HK-2 (cell line): Measurements from ENCODE around the gene MAP3K14.
"Not testable (repeated sequence)": the region's sequence is repeated elsewhere in the genome, so short reads cannot be mapped to it uniquely, and the experiment has no call there.

ENCODE experiments used
- DNase-seq: peaks from one replicate; pipeline ENCODE4 v3.0.0-alpha.2; 2018; ENCODE audit not compliant: unreplicated experiment

The MAP3K14 gene

DNA sequence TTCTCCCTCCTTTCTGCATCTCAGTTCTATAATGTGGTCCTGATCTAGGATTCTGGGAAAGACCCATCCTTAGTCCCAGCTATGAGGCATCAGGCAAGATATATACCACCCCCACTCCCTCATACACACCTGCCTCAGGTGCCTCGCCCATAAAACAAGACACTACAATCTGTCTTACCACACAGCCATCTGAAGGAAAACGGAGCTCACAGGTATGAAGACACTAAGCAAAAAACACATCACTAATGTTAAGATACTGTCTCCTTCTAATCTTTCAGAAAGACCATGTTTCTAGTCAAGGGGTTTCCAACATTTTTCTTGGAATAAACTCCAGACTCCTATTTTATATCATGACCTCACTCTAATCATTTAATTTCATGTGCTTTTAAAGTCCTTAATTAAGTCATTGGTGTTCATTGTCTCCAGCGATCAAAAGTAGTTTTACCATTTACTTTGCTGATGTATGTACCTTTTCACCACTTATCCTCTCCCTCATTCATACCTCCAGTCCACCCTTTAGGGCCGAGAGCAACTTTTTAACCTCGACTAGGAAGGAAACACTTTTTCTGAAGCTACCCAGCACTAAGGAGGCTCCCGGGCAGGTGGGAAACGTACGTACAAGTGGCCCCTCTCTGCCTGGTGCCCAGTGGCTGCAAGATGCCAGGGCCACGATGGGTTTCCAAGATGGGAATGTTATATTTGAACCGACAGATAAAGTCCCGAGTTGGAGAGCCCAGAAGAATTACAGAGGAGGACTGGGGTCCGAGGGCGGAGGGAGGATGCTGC, 979 bp downstream of the MAP3K14 start:
- DNase-seq = no peak

DNA sequence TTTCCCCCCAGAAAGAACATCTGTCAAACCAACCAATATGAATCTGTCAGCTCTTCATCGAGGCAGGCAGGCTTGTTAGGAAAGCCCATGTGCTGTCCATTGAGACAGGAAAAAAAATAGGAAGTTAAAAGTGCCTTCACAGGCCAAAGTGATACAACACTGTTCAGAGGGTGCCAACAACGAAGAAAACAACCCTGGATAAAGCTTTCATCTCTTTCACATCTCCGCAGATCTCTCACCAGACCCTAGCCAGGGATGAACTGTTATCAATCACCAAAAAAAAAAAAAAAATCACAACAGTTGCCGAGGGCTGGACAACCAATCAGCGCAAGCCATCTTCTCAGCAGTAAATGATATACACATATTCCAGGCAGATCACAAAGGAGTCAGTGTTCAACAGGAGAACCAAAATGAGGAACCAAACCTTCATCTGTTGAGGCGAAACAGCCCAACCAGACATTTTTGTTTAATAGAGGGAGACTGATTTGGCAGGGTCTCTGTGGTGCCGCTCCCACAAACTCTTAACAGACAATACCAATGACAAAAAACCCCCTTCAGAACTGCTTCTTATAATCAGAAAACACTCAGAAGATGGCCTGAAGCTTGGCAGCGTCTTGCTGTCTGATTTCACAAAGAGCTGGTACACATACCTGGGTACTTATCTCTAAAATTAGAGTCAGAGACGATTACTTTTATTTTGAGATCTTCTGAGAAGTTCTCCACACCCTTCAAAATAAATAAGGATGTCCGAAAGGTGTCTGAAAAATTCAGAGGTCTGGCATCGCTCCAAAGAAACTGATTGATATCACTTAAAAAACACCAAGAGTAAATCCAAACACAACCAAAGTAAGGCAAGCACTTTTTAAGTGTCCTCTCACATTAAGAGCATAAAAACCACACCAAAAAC, 1.8 kb downstream of the MAP3K14 start:
- no peak for DNase-seq

DNA sequence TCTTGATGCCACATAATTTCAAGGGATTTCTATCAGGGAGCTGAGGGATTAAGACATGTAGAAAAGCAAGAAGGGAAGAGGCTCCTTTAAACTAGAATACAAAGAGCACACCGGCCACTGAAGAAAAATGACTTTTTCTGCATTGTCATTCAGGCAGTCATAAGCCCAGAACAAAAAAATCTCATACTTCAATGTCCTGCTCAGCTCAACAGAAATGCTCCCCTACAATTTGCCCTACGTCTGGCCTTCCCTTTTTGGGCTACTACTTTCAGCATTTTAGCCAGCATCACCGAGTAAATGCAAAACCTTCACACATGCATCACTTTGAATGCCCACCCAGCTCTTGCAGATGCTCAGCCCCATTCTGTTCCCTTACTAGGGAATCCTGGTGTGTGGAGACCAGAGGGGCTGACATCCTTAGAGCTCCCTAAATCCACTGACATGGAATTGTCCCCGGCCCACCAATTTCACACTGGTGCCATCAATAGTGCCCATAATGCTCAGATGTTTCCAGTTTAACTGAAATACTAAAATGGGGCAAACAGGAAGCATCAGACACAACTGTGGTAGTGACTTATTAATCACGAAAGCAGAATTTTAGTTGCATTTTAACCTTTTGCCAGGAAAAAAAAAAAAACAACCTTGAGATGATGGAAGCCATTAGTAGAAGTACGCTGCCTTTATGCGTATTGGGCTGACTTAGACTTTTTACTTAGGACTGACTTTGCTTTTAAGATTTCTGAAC, 2.7 kb downstream of the MAP3K14 start:
- DNase-seq = no peak

DNA sequence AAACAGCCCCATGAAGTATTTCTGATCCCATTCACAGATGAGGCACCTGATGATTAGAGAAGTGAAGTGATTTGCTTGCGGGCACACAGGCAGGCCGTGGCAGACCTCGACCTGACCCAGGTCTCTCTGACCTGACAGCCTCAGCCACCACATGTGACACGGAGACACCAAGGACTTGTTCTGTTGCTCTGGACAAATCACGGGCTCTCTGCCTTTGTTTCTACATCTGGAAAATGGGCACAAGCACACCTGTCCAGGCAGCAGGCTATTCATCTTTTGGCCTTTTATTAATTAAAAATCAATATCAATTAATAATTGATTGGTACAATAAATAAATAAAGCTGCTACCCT, 3.4 kb downstream of the MAP3K14 start:
- no peak for DNase-seq

DNA sequence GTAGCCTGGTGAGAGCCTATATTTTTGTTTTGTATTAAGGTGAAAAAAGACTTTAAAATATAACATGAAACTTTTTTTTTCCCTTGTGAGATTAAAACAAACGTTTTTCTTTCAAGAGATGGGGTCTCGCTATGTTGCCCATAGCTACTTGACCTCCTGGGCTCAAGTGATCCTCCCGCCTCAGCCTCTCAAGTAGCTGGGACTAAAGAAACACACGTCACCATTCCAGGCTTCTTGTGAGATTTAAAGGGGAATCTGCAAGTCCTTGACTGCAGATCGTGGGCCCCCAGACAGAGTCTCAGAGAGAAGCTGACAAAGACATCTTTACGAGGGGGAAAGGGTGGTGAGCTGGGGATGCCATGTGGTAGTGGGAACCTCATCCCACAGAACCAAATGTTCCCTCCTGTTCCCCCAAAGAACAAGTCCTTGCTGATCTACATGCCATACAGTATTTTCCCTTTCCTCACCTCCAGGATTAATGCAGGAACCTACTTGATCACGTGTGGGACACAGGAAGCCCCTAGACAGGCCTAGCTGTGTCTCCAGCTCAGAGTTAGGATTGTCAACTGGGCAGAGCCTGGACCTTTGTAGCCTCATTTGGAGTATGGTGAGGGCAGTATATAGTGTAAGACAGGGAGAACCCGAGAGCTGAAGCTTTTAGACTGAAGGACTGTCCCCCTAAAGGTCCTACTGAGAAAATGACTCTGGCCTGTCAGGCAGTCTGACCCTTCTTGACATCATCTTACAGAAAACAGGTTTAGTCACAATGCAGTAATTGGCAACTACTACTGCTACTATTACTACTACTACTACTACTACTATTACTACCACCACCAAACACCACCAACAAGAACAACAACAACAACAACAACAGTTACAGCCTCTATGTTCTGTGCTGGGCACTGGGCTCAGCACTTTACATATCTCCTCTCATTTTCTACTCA, 4.1 kb downstream of the MAP3K14 start:
- DNase-seq = no peak

DNA sequence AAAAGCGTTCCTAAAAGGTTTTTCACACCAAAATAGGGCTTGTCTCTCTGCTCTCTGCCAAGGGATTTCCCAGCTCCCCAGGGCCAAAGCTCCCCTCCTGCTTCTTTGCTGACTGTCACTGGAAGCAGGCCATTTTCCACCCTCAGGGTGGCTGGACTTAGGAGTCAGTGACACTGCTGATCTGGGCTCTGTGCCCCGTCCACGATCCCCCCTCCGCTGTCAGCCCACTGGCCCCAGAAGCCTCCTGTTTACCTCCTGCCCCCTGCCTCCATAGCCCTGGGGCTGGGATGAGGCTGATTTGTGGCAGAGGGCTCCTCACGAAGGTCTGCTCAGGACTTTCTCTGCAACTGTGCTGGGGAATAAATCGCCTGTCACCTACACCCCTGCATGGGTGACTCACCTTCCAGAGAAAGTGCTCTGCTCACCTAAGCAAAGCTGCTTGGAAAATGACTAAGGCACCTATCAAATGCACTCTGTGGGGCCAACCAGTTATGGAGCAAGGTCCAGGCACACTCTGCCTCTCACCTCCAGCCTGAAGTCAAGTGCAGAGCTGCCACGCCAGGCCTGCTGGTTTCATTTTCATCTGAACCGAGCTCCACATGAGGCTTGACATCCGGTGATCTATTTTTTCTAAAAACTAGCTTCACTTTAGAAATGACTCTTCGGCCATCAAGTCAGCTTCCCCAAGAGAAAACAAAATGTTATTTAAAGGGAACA, 4.9 kb downstream of the MAP3K14 start:
- peak; percentile 81 for DNase-seq

DNA sequence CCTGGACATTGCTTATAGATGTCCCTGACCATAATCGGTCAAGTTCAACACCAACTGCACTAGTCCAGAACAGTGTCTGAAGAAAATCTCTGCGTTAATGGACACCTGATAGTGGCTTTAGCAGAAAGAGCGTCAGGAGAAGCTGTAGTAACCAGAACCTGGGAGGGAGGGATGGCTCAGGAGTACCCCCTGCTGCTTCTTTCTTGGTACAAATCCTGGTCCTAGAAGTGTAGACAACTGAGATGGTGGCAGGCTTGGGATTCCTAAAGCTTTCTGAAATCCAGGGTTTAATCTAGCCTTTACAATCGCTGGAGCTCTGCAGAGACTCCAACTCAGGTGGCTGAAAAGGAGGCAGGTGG, 5.4 kb downstream of the MAP3K14 start:
- no peak for DNase-seq

DNA sequence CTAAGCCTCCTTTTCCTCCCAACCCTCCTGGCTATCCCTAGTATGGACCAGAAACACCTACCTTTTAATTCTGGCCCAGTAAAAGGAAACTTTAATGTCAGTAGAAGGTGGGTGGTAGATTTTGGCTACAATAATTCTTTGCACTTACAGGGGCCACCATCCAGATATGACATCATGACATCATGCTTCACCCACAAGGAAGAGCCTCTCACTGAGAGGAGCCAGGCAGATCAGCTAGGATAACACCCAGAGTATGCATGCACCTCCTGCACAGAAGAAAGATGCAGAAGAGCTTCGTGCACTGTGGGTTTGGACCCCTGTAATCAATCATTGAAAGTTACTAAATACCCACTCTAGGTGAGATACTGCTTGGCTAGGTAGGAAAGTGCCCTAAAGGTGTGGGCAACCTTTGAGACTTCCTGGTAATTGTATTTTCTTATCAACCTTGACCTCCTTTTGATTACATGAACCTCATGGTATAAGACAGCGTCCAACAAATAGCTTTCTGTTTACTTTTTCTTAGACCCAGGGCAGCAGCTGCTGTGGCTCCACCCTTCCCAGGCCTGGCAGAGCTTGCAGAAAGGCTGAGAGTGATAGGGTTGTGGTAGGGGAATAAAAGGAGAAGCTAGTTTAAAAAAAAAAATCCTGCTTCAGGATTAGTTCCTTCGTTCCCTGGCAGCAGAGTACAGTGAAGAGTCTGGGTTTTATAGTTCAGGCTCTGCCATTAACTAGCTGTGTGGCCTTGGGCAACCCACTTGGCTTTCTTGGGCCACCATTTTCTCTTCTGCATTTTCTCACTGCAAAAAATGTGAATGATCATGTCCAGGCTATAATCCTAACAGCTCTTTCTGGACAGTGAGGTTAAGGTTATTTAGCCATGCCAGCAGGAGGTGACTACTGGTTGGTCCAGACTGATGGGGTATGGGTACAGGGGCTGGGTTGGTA, 6.2 kb downstream of the MAP3K14 start:
- no peak for DNase-seq

DNA sequence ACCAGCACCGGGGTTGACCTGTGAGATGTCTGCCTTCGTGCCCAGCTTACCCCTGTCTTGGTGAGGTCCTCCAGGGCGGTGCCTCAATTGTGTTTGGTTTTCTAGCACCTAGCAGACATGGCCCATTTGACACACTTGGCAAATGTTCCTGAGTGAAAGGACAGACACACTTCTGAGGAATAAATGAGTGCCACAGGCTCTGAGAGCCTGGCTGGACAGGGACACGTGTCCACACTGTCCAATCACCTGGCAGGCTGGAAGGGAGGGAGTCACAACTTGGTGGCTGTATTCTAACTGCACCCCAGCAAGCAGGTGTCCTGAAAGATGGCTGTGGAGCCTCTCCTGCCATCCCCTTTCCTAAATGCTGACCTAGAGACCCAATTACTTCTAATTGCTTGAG, 7.4 kb downstream of the MAP3K14 start:
- DNase-seq = no peak

DNA sequence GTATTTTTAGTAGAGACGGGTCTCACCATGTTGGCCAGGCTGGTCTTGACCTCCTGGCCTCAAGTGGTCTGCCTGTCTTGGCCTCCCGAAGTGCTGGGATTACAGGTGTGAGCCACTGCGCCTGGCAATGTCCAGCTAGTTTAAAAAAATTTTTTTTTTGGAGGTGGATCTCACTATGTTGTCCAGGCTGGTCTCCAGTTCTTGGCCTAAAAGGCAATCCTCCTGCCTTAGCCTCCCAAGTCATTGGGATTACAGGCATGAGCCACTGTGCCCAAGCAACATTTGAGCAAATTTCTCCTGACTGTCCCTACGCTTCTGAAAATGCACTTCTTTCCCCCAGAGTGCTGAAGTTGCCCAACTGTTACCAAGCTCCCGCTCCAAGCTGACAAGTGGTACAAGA, 8.0 kb downstream of the MAP3K14 start:
- DNase-seq = no peak

DNA sequence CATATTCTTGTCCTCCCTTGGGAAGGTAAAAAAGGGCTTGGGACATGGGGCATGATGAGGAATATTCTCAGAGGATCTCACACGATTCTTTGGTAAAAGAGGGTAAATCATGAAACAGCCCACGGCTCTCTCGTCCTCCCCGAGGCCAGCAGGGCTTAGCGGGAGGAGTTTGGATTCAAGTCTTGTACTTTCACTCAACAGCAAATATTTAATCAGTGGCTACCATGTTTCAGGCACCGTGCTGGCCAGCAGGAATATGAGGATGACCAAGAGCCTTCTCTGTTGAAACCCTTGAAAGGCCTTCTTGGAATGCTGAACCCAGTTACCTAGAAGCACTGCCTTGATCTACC, 8.8 kb downstream of the MAP3K14 start:
- no peak for DNase-seq

DNA sequence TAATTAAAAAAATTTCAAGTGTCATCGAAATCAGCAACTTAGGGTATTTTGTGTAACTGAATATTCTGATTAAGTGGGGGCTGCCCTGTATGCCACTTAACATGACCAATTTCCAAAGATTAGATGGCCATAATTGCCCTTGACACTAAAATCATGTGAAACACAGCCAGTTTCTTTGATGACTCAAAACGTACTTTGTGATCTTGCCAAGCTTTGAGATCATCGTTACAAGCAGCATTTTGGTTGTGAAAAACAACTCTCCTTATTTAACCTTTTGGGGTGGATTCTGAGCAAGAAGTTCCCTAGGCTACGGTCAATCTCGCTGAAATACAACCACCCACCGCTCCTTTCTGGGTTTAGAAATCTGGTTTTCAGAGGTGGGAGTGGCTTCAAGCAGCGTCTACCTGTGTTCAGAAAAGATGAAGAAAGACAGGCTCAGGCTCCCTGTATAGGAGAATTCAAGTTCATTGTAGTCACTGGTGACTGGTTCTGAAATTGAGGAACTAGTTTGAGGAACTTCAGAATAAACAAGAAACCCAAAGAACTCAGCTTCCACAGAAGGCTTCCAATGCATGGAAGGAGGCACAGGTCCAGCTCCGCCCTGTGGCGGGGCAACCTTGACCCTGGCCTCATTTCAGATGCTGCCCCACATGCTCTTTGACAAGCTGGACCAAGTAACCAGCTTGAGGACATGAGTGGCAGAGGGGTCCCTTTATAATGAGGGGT, 9.4 kb downstream of the MAP3K14 start:
- DNase-seq = no peak

DNA sequence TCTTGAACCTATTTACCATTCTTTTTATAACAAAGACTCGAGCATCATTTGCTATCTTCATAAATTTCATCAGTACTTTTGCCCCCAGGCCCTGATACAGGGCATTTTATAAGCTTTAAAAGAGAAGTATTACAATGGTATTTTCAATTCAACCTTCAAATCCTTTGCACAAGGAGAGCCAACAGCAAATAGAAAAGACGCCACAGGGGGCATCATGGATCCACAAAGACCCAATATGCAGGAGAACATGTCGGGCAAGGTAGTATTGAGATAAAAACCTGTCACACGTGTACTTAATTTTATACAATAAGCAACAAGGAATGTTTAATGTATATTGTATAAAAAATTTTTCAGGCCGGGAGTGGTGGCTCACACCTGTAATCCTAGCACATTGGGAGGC, 10.2 kb downstream of the MAP3K14 start:
- DNase-seq = no peak

DNA sequence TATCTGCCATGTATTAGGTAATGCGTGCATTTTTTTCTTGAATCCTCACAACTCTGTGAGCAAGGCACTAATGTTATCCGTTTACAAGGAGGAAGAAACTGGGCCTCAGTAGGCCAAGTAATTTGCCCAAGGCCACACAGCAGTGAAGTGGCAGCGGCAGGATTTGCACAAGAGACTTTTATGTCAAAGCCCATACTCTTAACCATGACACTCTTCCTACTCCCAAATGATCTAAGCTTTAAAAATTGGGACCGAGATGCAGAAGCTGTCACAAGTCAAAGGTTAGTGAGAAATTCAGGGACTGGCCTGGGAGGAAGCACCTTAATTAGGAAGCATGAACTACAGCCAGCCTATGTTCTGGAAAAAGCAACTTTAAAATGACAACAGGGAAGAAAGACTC, 10.7 kb downstream of the MAP3K14 start:
- DNase-seq = no peak

DNA sequence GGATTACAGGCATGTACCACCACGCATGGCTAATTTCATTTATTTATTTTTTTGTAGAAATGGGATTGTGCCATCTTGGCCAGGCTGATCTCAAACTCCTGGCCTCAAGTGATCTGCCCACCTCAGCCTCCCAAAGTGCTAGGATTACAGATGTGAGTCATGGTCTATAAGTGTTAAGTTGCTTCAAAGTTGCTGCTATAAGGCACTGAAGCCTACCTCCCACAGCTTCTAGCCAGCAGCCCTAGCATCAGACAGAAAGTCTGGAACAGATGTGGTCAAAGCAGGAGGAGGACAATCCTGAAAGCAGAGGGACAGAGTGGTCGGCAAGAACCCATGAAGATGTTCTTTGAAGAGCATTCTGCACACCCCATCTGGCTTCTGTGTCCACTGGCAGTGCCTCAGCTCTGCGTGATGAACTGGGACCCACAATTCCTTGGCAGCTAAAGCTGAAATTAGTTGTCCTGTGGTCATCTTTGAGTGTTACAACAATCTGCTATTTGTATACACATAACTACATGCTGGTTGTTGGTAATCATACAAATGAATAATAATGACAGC, 11.2 kb downstream of the MAP3K14 start:
- DNase-seq = no peak

DNA sequence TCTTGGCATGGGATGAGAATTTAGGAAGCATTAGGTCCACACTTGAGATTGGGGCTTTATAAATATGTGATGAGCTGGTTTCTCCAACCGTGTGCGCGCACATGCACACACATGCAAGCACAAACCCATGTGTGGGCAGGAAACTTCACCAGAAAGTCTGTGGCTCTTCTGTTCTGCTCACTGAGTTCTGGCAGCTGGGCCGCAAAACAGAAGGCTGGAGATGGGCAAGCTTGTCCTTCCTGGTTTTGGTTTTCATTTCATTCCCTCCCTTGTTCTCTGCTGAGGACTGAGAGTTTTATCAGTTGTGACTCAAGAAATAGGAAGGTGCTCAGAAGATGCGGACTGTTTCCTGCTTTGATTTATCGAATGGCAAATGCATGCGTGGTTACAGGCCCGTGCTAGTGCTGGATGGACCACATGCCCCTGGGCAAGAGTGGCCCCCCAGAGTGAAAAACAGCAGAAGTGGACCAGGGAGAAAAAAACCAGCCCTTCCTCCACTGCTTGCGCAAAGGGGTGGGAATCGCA, 14.1 kb downstream of the MAP3K14 start:
- DNase-seq = no peak

DNA sequence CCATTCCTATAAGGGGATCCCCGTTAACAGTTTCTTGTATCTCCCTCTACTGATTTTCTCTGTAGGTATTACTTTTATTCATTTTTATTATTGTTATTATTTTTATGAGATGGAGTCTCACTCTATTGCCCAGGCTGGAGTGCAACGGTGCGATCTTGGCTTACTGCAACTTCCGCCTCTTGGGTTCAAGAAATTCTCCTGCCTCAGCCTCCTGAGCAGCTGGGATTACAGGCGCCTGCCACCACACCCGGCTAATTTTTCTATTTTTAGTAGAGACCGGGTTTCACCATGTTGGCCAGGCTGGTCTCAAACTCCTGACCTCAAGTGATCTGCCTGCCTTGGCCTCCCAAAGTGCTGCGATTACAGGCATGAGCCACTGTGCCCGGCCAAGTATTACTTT, 14.6 kb downstream of the MAP3K14 start:
- not testable (repeated sequence) for DNase-seq

DNA sequence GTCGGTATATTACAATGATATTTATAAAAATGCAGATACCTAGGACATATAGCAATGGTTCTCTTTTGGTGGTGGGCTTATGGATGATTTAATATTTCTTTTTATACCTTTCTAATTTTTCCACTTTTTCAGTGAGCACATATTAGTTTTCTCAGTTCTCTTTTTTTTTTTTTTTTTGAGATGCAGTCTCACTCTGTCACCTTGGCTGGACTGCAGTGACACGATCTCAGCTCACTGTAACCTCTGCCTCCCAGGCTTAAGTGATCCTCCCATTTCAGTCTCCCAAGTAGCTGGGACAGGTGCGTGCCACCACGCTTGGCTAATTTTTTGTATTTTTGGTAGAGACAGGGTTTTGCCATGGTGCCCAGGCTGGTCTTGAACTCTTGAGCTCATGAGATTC, 15.1 kb downstream of the MAP3K14 start:
- DNase-seq = no peak
